Measurements from ENCODE around the gene CATSPERD.

CATSPERD gene

GRCh38 chr19:5785423-5785822, 65.0 kb downstream of the CATSPERD start:
- no peak for DNase-seq (ENCODE audit: low read depth in 2 of 2)

- no peak for DNase-seq (ENCODE audit: low read depth in 2 of 2)
These were observed 66.4 kb downstream of the CATSPERD start for GRCh38 chr19:5786593-5787408.

DNA sequence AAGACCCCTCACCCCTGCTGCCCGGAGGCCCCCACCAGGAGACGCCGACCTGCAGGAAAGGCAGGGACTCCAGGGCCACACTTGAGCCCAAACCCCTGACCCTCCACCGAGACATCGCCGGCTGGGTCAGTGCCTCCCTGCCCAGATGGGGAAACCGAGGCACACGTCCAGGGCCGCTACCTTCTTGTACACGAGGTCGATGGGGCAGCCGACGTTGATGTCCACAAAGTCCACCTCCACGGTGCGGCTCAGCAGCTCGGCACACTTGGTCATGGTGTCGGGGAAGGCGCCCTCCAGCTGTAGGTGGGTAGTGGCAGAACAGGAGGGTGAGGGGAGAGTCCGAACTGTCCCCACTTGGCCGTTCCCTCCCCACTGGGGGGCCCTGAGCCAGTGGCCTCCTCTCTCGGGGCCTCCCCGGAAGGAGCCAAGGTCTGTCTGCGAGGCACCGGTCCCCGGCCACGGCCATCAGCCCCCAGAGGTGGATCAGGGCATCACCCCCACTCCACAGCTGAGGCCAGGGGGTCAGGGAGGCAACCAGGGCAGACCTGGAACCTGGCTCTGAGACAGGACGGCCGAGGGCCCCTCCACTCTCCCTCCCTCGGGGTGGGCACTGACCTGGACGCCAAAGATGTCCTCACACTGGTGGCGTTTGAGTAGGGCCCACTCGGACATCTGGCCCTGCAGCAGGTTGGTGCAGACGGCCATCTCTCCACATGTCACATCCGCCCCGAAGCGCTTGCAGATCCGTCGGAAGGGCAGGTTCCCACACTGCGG, 67.2 kb downstream of the CATSPERD start:
- no peak for DNase-seq (ENCODE audit: low read depth in 2 of 2)

GRCh38 chr19:5788422-5788821, 68.0 kb downstream of the CATSPERD start:
- DNase-seq (ENCODE audit: low read depth in 2 of 2): no peak

DNA sequence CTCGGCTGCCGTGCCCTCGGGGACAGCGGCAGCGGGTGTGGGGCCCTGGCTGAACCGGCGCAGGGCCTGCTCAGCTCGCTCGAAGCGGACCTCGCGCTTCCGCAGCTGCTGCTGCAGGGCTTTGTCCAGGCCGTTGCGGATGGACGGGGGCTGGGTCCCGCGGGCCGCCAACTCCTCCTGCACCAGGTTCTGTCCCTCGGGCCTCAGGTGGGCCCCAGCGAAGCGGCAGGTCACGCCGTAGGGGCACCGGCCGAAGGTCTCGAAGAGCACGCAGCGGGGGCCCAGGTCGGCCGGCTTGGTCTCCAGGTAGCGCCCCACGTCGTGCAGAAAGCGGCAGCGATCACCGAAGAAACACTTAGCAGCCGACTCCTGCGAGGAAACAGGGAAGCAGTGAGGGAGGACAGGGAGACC, 68.9 kb downstream of the CATSPERD start:
- no peak for DNase-seq (ENCODE audit: low read depth in 2 of 2)

- DNase-seq (ENCODE audit: low read depth in 2 of 2): no peak
These were observed 69.6 kb downstream of the CATSPERD start for GRCh38 chr19:5789886-5790558.

DNA sequence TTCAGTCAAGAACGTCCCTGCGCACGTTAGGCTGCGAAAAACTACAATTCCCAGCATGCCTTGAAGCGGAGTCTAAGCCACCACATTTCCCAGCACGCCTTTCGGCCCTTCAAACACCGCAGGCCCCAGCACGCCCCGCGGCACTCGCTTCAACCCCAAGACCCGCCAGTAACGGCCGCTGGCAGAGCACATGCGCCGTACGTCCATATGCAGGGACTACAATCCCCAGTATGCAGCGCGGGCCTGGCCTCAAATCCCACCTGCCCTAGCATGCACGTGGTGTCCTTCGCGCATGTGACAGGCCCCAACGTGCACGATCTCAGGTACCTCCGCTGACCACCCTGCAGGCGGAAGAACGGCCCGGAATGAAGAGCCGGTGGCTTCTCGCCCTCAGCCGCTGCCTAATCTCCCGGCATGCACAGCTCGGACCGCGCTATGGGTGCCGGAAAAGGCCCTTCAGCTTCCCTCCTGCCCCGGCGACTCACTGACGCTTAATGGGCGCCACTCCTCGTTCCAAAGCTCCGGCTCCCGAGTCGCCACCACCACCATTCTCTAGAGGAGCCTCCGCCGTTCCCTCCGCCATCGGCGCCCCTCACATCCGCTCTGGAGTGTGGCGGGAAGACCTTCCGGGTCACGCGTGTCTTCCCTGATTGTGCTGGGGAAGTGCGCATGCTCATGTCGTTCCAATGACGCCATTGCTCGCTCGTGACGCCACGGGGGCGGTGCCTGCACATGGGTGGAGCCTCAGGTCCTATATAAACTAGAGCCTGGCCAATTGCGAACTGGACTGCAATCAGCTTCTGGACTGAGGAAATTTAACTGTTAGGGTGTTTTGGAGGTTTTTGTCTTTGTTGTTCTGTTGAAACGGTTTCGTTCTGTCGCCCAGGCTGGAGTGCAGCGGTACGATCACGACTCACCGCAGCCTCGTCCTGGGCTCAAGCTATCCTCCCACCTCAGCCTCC, 70.4 kb downstream of the CATSPERD start, which contains the start of gene DUS3L:
TSS of gene DUS3L (minus strand) at position 605 of the 962 bp plus-strand sequence. CDS start at position 583, 22 bp downstream.
- peak; percentile 92 to 94 for DNase-seq (ENCODE audit: low read depth in 2 of 2)

GRCh38 chr19:5792224-5792623, 71.8 kb downstream of the CATSPERD start:
- no peak for DNase-seq (ENCODE audit: low read depth in 2 of 2)

DNA sequence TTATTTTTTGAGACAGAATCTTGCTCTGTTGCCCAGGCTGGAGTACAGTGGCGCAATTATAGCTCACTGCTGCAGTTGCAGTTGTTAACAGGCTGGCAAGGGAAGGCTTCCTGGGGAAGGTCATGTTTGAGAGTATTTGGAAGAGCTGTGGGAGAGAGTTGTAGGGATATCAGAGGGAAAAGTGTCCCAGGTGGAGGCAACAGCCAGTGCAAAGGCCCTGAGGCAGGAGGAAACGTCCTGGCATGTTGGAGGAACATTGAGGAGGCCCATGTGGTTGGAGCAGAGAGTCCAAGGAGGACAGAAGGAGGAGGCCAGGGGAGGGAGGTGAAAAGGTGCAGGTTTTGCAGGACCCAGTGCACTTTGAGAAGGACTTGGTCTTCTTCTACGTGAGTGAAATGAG, 72.8 kb downstream of the CATSPERD start:
- DNase-seq (ENCODE audit: low read depth in 2 of 2): no peak

GRCh38 chr19:5795382-5795919, 75.0 kb downstream of the CATSPERD start:
- no peak for DNase-seq (ENCODE audit: low read depth in 2 of 2)

DNA sequence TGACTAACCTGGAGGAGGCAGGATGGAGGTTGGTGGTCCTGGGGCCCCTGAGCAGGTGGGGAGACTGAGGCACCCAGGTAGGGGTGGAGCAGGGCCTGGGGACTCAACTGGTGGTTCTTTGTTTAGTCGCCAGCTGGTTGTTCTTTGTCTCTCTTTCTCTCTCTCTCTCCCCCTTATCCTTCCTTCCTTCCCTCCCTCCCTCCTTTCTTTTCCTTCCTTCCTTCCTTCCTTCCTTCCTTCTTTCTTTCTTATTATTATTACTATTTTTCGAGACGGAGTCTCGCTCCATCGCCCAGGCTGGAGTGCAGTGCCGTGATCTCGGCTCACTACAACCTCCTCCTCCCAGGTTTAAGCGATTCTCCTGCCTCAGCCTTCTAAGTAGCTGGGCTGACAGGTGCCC, 77.8 kb downstream of the CATSPERD start:
- DNase-seq (ENCODE audit: low read depth in 2 of 2): no peak

- DNase-seq (ENCODE audit: low read depth in 2 of 2): no peak
These were observed 79.1 kb downstream of the CATSPERD start for GRCh38 chr19:5799247-5800241.

DNA sequence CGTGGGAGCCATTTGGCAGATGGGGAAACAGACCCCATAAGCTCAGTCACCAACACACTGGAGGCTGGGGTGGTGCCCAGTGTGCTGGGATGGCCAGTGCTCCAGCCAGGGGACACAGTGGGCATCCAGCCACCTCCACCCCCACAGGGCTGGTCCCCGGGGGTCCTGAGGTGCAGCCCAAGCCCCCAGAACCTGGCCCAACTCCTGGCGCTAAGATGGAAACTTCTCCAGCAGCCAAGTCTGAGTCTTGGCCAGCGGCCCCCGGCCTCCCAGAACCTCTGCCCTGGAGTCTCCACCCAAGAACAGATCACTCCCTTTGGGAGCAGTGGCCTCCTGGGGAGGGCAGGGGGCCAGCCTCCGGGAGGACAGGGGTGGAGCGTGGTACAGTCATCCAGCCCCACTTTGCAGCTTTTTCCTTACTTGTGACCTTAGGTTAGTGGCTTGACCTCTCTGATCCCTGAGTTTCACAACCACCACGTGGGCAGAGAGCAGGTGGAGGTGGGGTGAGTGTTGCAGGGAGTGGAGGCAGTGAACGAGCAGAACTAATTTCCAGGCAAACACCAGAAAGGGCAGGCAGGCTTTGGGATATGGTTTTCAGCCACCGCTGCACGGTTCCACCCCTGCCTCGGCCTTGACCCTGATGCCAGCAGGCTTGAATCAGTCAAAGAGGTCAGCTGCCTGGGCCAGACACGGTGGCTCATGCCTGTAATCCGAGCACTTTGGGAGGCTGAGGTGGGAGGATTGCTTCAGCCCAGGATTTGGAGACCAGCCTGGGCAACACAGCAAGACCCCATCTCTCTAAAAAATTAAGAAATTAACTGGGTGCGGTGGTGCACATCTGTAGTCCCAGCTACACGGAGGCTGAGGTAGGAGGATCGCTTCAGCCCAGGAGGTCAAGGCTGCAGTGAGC, 80.2 kb downstream of the CATSPERD start:
- no peak for DNase-seq (ENCODE audit: low read depth in 2 of 2)

GRCh38 chr19:5801796-5802619, 81.6 kb downstream of the CATSPERD start:
- no peak for DNase-seq (ENCODE audit: low read depth in 2 of 2)

DNA sequence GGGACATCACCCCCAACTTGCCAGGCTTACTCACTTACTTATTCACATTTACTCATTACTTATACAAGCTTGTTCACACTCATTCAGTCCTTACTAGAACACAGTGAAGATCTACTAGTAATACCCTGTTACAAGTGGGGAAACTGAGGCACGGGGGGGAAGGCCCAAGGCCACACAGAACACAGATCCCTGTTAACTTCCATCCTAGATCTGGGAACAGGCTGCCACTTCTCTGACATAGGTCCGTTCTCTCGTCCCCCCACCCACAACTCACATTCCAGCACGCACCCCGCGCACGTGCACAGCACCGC, 83.0 kb downstream of the CATSPERD start:
- no peak for DNase-seq (ENCODE audit: low read depth in 2 of 2)

DNA sequence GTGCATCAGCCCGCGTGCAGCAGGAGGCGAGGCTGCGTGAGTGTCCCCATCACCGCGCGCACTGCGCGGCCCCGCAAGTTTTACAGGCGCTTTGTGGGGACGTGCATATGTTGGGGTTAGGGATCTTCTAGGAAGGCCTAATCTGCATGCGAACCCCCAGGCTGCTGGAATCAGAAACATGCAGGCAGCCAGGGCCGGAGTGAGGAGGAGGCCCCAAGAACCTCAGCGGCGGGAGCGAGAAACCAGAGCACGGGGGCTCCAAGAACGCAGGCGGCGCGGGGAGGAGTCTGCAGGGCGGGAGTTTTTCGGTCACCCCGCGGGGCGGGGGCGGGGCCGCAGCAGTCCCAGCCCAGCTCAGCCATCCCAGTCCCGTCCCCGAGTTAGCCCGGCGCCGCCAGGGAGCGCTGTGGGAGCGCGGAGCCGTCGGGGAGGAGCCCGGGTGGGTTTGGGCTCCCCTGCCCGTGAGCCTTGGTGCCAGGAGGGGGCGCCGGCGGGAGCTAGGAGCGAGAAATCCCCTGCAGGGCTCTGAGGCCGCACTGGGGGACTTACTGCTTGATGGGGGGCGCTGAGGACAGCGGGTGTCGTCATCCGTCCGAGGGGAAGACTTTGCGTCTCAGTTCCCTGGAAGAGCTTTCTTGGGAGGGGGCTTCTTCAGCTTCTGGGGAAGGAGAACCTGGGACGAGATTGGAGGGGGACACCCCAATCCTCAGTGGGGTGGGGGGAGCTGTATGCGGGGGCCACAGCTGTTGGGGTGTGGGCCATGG, 83.5 kb downstream of the CATSPERD start:
- peak; percentile 77 to 82 for DNase-seq (ENCODE audit: low read depth in 2 of 2)
